SH-SY5Y (cell line): ENCODE measurements around the gene BPIFB3.

Experiments
- GATA2 ChIP-seq: IDR thresholded peaks from 2 replicates; pipeline ENCODE4 v1.6.1; 2011; ENCODE audit warnings: mild to moderate bottlenecking, low read depth, low read length
- GATA3 ChIP-seq: IDR thresholded peaks from 2 replicates; pipeline ENCODE4 v1.6.1; 2011; ENCODE audit warnings: low read depth, mild to moderate bottlenecking, low read length, moderate library complexity

DNA sequence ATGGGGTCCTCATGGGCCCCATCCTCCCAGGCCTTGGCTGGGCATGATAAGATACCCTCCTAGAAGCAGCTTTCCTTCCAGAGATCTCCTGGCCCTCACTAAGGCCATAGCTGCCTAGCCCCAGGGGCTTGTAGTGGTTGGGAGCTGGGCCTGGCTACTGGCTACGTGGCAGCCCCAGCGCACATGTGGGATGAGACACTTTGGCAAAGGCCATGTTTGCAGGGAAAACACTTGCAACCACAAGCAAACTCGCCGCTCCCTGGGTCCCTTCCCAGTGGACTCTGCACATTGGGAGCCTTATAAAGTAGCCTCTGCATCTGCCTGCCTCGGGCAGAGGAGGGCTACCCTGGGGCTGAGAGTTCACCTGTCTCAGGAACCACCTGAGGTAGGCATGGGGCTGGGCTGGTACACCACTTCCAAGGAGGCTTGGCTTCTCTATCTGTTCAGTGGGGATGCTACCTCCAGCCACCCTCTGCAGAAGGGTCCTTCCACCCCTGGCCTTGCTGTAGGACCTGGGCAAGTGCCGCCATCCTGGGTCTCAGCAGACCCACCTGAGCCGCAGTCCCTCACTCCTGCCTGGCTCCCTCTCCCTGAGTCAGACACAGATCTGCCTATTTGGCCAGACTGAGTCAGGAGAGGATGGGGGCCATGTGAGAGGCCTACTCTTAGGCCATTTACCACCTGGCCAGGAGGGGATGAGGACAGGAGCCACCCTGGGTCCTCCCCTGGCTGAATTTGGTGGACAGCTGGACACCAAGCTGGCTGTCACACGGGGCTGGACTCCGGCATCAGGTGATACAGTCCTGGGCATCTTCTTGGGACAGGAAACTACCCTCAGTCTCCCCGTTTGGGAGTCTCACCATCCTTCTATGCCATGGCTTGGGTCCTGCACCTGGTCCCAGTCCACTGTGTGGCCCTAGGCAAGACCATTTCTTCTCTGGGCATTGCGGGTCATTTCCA, 46.0 kb upstream of the BPIFB3 start, which contains the start of gene BPIFB2:
- no peak for TF ChIP-seq GATA2
- TF ChIP-seq GATA3, result no peak
